Mucosa of rectum (tissue), 2 donors: ENCODE measurements around the gene PTK7.
"Not testable (repeated sequence)": the region's sequence is repeated elsewhere in the genome, so short reads cannot be mapped to it uniquely, and the experiment has no call there.

Source experiments
- H3K27ac ChIP-seq, 2 donors: one replicate each; pipeline ENCODE4 v1.7.0; 2013; ENCODE audit warnings: inconsistent platforms in 2 of 2, low read depth in 2 of 2, low read length in 2 of 2
- H3K27me3 ChIP-seq, 2 donors: one replicate each; pipeline ENCODE4 v1.7.0; 2013; ENCODE audit warnings: low read length in 2 of 2; ENCODE audit not compliant: control insufficient read depth in 2 of 2, insufficient read depth in 2 of 2
- H3K36me3 ChIP-seq, 2 donors: one replicate each; pipeline ENCODE4 v1.7.0; 2013; ENCODE audit warnings: low read length in 2 of 2; ENCODE audit not compliant: control insufficient read depth in 2 of 2, insufficient read depth in 2 of 2
- H3K4me1 ChIP-seq, 2 donors: one replicate each; pipeline ENCODE4 v1.7.0; 2013; ENCODE audit warnings: low read length in 2 of 2, mild to moderate bottlenecking in 1 of 2; ENCODE audit not compliant: control insufficient read depth in 2 of 2, insufficient read depth in 2 of 2
- H3K4me3 ChIP-seq, 2 donors: one replicate each; pipeline ENCODE4 v1.7.0; 2013; ENCODE audit warnings: low read length in 2 of 2
- H3K9ac ChIP-seq, 2 donors: one replicate each; pipeline ENCODE4 v1.7.0; 2013; ENCODE audit warnings: low read length in 2 of 2, low read depth in 1 of 2, mild to moderate bottlenecking in 1 of 2
- H3K9me3 ChIP-seq, 2 donors: one replicate each; pipeline ENCODE4 v1.7.0; 2013; ENCODE audit warnings: low read length in 2 of 2; ENCODE audit not compliant: control insufficient read depth in 2 of 2
- donor health status: healthy.
- donor health status: Normal muscosa, but diverticular disease.

Gene PTK7

DNA sequence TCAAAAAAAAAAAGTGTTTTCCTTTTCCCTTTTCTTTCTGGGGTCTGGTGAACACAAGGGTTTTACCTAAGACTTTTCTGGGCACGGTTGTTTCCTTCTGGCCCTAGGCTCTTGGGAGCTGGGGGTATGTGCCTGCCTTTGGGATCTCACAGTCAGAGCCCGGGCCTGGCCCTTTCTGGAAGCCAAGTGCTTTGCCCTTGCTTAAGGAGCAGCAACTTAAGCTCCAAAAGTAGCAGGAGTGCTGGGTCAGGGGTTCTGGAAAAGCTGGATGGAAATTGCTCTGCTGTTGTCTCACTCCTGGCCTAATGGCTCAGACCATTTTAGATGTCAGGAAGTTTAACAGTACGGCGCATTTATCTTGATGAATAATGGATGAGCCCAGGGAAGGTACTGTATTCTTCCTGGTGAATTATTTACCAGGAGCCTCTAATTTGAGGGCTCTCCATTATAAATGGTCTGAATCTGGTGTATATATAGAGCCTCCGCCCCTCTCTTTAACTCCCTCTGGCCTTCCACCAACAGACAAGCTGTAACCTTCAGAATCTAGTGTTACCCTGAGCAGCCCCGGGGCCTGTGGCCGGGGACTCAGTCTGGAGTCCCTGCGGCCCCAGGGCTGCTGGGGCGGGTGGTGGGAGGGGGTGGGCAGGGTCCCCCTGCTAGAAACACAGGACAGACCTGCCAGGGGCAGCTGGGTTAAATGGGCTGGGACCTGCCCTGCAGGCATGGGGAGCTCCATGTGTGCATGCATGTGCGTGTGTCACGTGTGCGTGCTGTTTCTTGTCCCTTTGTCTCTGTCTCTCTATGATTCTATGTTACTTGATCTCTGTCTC, 37.5 kb downstream of the PTK7 start:
- H3K4me3 ChIP-seq, result no peak overlapping the region
- peaks cover 7 to 10% of the 10 kb centered on the region in 2 donors for H3K4me1 ChIP-seq
- peak overlapping the region; percentile 39 to 48 for H3K27ac ChIP-seq
- peak overlapping the region; percentile 9 to 52 for H3K9ac ChIP-seq
- no peaks in the 10 kb centered on the region for H3K36me3 ChIP-seq
- H3K27me3 ChIP-seq, result no peaks in the 10 kb centered on the region
- H3K9me3 ChIP-seq, result no peaks in the 10 kb centered on the region

DNA sequence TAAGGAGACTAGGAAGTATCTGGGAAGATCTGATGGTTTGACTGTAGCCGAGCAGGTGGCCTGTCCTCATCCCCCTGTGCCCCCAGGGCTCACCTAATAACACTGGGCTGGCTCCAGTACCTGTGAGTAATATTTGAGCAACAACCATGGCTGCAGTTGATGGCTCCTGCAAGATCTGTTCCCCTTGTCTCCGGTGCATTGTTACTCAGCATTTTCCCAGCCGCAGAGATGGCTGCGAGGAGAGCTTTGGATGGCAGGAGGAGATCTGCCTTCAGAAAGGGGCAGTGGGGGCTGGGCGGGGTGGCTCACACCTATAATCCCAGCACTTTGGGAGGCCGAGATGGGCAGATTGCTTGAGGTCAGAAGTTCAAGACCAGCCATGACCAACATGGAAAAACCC, 39.3 kb downstream of the PTK7 start:
- Histone ChIP-seq H3K9ac (no peak overlapping the region), H3K27me3 (no peaks in the 10 kb centered on the region), H3K9me3 (no peaks in the 10 kb centered on the region), H3K4me1 (peaks cover 7 to 10% of the 10 kb centered on the region in 2 donors), H3K36me3 (no peaks in the 10 kb centered on the region), H3K27ac (no peak overlapping the region), H3K4me3 (no peak overlapping the region)

DNA sequence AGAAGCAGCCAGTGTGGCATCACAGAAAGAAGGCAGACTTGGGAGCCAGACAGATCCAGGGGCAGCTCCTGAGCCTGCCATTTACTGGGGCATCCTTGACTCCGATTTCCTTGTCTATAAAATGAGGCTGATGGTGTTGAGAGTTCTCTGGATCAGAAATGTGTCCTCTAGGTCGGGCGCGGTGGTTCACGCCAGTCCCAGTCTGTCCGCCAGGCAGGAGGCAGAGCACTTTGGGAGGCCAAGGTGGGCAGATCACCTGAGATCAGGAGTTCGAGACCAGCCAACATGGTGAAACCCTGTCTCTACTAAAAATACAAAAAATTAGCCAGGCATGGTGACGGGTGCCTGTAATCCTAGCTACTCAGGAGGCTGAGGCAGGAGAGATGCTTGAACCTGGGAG, 41.4 kb downstream of the PTK7 start:
- H3K36me3 ChIP-seq, H3K27me3 ChIP-seq, H3K4me3 ChIP-seq, H3K27ac ChIP-seq, H3K9ac ChIP-seq, H3K9me3 ChIP-seq: not testable (repeated sequence)
- peaks cover 7 to 10% of the 10 kb centered on the region in 2 donors for H3K4me1 ChIP-seq

DNA sequence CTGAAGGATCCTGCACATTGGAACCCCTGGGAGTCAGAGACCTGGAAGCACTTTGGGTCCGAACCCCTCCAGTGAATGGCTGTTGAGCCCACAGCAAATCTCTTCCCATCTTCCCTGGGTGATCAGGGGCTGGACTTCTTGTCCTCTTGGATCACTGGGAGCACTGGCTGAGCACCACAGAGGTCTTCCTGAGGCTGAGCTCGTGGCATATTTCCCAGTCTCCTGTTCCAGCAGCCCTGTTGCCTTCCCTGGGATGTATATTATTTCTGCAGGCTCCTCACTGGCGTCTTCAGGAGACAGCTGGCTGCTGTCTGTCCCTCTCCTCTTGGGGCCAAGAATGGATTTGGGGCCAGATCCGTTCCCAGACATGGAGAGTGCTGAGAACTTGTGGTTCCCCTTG, 43.4 kb downstream of the PTK7 start:
- no peaks in the 10 kb centered on the region for H3K36me3 ChIP-seq
- H3K9me3 ChIP-seq, result no peaks in the 10 kb centered on the region
- H3K27ac ChIP-seq, result no peak overlapping the region
- peaks cover 0 to under 1% of the 10 kb centered on the region in 2 donors for H3K4me1 ChIP-seq
- H3K4me3 ChIP-seq, result no peak overlapping the region
- no peak overlapping the region for H3K9ac ChIP-seq
- no peaks in the 10 kb centered on the region for H3K27me3 ChIP-seq

DNA sequence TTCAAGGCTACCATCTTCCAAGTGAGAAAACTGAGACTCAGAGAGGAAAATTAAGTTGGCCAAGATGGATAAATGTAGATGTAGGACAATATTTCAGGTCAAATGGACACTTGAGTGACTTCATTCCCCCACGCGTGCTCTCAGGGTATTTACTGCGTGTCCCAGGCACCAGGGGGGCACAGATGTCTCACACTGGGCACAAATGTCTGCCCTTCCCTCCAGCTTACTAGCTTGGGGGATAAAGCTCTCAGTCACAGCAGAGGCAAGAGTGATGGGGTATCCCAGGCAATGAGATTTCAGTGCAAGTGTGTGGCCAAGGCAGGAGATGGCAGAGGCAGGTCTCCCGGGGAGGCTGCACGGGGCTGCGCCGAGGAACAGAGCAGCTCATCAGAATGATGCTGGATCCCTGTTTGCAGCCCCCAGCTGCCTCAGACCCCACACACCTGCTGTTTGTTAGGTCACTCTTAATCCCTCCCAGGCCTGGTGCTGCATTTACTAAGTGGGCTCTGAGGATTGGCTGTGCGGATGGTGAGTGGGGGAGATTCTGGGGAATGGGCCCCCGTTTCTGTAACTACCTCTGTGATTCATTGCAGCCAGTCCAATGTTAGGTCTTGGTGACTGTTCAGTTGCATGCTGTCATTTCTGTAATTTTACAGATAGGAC, 44.1 kb downstream of the PTK7 start:
- peak overlapping the region in 1 of 2 donors; percentile 9 for H3K27ac ChIP-seq
- no peaks in the 10 kb centered on the region for H3K9me3 ChIP-seq
- no peaks in the 10 kb centered on the region for H3K4me1 ChIP-seq
- no peaks in the 10 kb centered on the region for H3K27me3 ChIP-seq
- H3K4me3 ChIP-seq, result no peak overlapping the region
- H3K36me3 ChIP-seq, result no peaks in the 10 kb centered on the region
- no peak overlapping the region for H3K9ac ChIP-seq

DNA sequence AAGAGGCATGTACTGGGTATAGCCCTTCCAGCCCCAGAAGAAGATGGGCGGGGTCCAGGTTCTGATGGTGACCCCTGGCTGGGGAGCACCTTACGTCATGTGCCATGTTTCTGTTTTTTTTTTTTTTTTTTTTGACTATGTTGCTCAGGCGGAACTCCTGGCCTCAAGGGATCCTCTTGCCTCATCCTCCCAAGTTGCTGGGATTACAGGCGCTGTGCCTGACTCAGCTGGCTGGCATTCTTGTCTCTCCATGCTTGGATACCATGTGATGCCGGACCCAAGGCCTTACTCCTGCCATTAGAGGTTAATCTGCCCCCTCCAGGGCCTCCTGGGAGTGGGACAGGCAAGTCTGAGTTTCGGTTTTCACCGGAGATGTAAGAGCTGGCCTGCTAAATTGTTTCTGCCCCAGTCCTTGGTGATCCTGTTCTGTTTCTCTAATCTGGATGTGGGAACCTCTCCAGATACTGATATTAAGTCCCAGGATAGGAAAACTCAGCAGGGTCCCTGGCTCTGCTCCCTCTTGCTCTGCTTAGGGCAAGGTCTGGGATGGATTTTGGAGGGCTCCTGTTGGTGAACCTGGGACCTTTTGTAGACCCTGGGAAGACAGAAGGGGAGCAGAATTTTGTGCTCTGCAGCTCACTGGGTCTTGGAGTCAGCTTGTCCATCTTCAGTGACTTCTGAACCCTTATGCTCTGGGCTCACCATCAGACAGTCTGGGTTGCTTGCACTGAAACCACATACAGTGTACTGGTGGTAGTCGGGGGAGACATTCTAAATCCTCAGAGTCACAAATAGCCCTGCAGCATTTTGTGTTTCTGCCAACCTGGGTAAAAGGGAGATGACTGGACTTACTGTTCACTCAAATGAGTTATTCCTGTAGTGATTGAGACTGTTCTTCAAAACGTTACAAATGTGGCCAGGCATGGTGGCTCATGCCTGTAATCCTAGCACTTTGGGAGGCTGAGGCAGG, 45.1 kb downstream of the PTK7 start:
- Histone ChIP-seq H3K4me3 (no peak overlapping the region), H3K36me3 (no peaks in the 10 kb centered on the region), H3K4me1 (peaks cover 0 to under 1% of the 10 kb centered on the region in 2 donors), H3K9me3 (no peaks in the 10 kb centered on the region), H3K27ac (peak overlapping the region; percentile 9 to 24), H3K9ac (no peak overlapping the region), H3K27me3 (no peaks in the 10 kb centered on the region)

DNA sequence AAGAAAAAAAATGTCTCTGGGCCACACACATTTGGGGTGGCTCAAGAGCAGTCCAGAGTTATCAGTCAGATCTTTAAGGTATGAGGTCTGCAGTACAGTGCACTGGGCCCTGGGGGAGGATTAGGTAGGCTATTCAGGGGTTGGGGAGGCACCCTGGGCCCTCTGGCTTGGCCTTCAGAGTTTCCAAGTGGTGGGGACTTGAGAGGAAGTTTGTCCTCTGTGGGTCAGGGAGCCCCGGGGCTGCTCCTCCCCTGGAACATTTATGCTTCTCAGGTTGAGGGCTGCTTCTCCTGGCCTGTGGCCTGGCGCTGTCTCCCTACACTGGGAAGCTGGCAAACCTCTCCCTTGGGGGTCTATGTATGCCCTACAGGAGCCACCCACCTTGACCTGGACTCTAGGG, 46.0 kb downstream of the PTK7 start:
- peaks cover 0 to 7% of the 10 kb centered on the region in 2 donors for H3K4me1 ChIP-seq
- H3K9me3 ChIP-seq, result no peaks in the 10 kb centered on the region
- H3K36me3 ChIP-seq, result no peaks in the 10 kb centered on the region
- H3K27me3 ChIP-seq, result no peaks in the 10 kb centered on the region
- H3K4me3 ChIP-seq, result no peak overlapping the region
- H3K9ac ChIP-seq, result no peak overlapping the region
- no peak overlapping the region for H3K27ac ChIP-seq

DNA sequence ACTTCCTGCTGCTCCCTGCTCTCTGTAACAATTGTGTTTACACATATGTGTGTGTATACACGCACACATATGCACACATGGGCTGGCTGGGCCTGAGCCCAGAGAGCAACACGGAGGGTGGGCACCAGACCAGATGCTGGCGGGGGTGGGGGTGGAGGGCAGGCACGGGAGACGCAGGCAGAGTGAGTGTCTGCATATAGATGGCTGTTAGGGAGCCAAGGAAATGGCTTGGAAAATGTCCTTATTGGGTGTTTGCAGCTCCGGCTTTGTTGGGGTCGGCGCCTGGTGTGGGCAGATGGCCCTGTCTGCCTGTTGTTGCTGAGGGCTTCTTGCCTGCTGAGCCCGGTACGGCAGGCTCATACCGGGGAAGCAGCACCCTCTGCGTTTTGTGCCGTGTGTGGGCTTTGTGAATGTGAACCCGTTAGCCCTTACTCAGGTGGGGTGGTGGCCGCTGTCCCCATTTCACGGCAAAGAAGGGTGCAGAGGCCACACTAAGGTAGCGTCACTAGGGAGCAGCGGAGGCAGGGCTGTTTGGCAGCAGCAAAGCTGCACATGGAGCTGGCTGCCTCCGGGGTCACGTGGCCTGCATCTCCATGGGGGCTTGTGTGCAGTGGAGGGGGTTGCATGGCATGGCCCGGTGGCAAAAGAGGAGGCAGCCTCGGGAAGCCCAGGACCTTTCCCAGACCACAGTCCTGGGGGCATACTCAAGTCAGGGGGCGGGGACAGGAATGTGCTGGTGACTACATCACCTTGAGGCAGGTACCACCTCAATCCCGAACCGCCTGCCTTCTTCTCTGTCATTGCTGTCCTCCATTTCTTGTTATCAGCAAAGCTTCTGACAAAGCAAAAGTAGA, 47.6 kb downstream of the PTK7 start:
- no peaks in the 10 kb centered on the region for H3K27me3 ChIP-seq
- no peaks in the 10 kb centered on the region for H3K9me3 ChIP-seq
- no peak overlapping the region for H3K9ac ChIP-seq
- H3K4me3 ChIP-seq, result no peak overlapping the region
- no peaks in the 10 kb centered on the region for H3K36me3 ChIP-seq
- H3K4me1 ChIP-seq, result peaks cover 0 to 8% of the 10 kb centered on the region in 2 donors
- H3K27ac ChIP-seq, result no peak overlapping the region

DNA sequence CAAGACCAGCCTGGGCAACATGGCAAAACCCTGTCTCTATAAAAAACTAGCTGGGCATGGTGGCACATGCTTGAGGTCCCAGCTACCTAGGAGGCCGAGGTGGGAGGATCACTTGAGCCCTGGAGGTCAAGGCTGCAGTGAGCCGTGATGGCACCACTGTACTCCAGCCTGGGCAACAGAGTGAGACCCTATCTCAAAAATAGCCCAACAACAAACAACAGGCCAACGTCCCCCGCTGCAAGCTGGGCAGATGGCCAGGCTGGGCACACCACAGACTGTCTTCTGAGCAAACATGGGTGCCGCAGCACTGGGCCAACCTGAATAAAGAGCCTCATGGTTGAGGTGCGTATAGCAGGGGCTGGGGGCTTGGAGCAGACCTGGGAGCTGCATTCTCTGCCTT, 48.4 kb downstream of the PTK7 start:
- Histone ChIP-seq H3K36me3 (no peaks in the 10 kb centered on the region), H3K27ac (no peak overlapping the region), H3K4me3 (no peak overlapping the region), H3K4me1 (peaks cover 0 to 10% of the 10 kb centered on the region in 2 donors), H3K9me3 (no peaks in the 10 kb centered on the region), H3K9ac (no peak overlapping the region), H3K27me3 (no peaks in the 10 kb centered on the region)
